Measurements from ENCODE around the gene TMEM181.
A peak's percentile ranks its signal among the peaks of the same experiment; 100 is the strongest.
"Not testable (repeated sequence)": the region's sequence is repeated elsewhere in the genome, so short reads cannot be mapped to it uniquely, and the experiment has no call there.

The TMEM181 gene

GRCh38 chr6:158629367-158630221, 69.7 kb downstream of the TMEM181 start:
- peak; percentile 48 for TF ChIP-seq CTCF (IDR thresholded peaks at IDR 0.05)
- Histone ChIP-seq H3K9ac (no peak overlapping the region), H2AFZ (no peak overlapping the region), H3K27me3 (ENCODE audit: control insufficient read depth, insufficient read depth, low read length) (no peaks in the 10 kb centered on the region), H3K4me3 (ENCODE audit: low read depth, low read length) (no peak overlapping the region), H3K36me3 (ENCODE audit: control insufficient read depth, insufficient read depth, low read length) (no peaks in the 10 kb centered on the region), H3K4me1 (peaks cover 13% of the 10 kb centered on the region), H3K27ac (no peak overlapping the region), H3K79me2 (peaks cover 6% of the 10 kb centered on the region), H3K4me2 (ENCODE audit: low read length) (no peak overlapping the region), H3K9me3 (ENCODE audit: control insufficient read depth, low read length) (no peaks in the 10 kb centered on the region)

GRCh38 chr6:158630938-158631616, 71.2 kb downstream of the TMEM181 start:
- Histone ChIP-seq H3K9me3 (ENCODE audit: control insufficient read depth, low read length) (no peaks in the 10 kb centered on the region), H2AFZ (no peak overlapping the region), H3K4me1 (peaks cover 13% of the 10 kb centered on the region), H3K4me2 (ENCODE audit: low read length) (no peak overlapping the region), H3K36me3 (ENCODE audit: control insufficient read depth, insufficient read depth, low read length) (no peaks in the 10 kb centered on the region), H3K79me2 (peaks cover 2% of the 10 kb centered on the region), H3K9ac (no peak overlapping the region), H3K4me3 (ENCODE audit: low read depth, low read length) (no peak overlapping the region), H3K27ac (peak overlapping the region; percentile 53), H3K27me3 (ENCODE audit: control insufficient read depth, insufficient read depth, low read length) (no peaks in the 10 kb centered on the region)
- TF ChIP-seq CTCF (IDR thresholded peaks at IDR 0.05) = no peak

DNA sequence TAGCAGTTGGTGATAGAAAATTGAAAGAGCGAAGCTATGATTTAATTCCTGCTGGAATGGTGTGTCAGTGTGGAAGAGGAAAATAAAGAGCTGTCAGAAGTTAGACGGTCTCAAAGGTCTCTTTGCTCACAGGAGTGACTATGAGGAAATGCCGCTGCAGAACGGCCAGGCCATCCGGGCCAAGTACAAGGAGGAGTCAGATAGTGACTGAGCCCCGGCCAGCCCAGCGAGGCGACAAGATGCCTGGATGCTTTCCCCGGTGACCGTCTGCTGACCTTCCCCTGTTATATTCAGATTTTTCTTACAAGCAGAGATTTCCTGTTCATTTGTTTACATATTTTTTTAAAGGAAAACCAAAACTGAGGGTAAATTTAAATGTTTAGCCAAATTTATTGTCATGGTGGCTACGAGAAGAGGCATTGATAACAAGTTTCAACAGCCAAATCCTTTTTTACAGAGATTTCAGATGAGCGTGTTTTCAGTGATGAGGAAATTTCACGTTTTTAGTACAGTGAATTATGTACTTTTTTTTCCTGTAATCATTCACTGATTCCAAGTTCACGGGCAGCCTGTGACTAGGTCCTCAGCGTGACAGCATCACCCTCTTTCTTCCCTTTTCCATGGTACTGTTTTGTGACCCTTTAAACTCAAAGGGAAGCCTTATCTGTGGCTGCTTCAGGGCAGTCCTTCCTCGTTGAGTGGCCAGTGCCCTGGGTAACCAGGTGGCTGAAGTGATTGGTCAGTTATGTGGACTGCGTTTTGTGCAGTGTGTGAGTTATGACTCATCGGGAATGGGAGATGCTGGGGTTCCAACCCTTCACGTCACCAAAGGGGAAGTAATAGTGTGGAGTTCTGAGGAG, 72.0 kb downstream of the TMEM181 start:
- H3K36me3 ChIP-seq (ENCODE audit: control insufficient read depth, insufficient read depth, low read length) = no peaks in the 10 kb centered on the region
- no peaks in the 10 kb centered on the region for H3K27me3 ChIP-seq (ENCODE audit: control insufficient read depth, insufficient read depth, low read length)
- H3K4me1 ChIP-seq = peaks cover 13% of the 10 kb centered on the region
- TF ChIP-seq CTCF (IDR thresholded peaks at IDR 0.05) = no peak
- no peak overlapping the region for H3K4me3 ChIP-seq (ENCODE audit: low read depth, low read length)
- peaks cover 2% of the 10 kb centered on the region for H3K79me2 ChIP-seq
- H3K4me2 ChIP-seq (ENCODE audit: low read length) = no peak overlapping the region
- no peak overlapping the region for H2AFZ ChIP-seq
- H3K27ac ChIP-seq = peak overlapping the region; percentile 53
- no peak overlapping the region for H3K9ac ChIP-seq
- H3K9me3 ChIP-seq (ENCODE audit: control insufficient read depth, low read length) = no peaks in the 10 kb centered on the region

GRCh38 chr6:158632538-158633119, 72.7 kb downstream of the TMEM181 start:
- H3K27ac ChIP-seq; H3K9me3 ChIP-seq (ENCODE audit: control insufficient read depth, low read length); H3K79me2 ChIP-seq; H3K9ac ChIP-seq; H3K27me3 ChIP-seq (ENCODE audit: control insufficient read depth, insufficient read depth, low read length); H3K36me3 ChIP-seq (ENCODE audit: control insufficient read depth, insufficient read depth, low read length); H3K4me3 ChIP-seq (ENCODE audit: low read depth, low read length); H2AFZ ChIP-seq; H3K4me2 ChIP-seq (ENCODE audit: low read length): not testable (repeated sequence)
- H3K4me1 ChIP-seq = peaks cover 13% of the 10 kb centered on the region

Data from parathyroid adenoma (tissue), 2 donors.